ENCODE measurements around the gene ABCA2. TPM values are rescaled to one million over a fixed set of nuclear protein-coding genes. Genes with fewer than 3 reads are reported as not detected.

ABCA2 gene
- total RNA-seq, 1 experiment from 2014 or later, result 19.2 TPM

GRCh38 chr9:136992819-136993369 lies 35.1 kb downstream of the ABCA2 start:
- ChIA-PET POLR2A (interaction anchor here (0.6 to 1.6 kb wide), 3 partner anchors 8 to 27 kb away, joined by 4 to 6 read pairs (median 4); no protein-coding TSS in a partner anchor), CTCF (interaction anchor here (1.1 to 4.8 kb wide), 18 partner anchors 7 to 244 kb away, joined by 3 to 34 read pairs (median 8); partner anchors contain the start of genes AJM1, LCNL1, NPDC1 and SAPCD2)
- no peak for DNase-seq (ENCODE audit: low spot score)
- Mint-ChIP-seq H3K9me3 (peaks cover 9% of the 10 kb centered on the region), H3K27me3 (ENCODE audit: low read depth) (peaks cover 28% of the 10 kb centered on the region), H3K36me3 (no peaks in the 10 kb centered on the region), H3K4me1 (peaks cover 4% of the 10 kb centered on the region; the same call in 1 of the 2 replicates), H3K4me3 (peak overlapping the region; percentile 72), H3K27ac (no peak overlapping the region)
- peak; percentile 45; the same call in 1 of the 2 replicates for TF ChIP-seq ZNF263 (CRISPR knock-in tag; IDR thresholded peaks at IDR 0.05; ENCODE audit: low read depth)
- no peak for TF ChIP-seq ETV6 (CRISPR knock-in tag; IDR thresholded peaks at IDR 0.05)
- TF ChIP-seq MAX (CRISPR knock-in tag; IDR thresholded peaks at IDR 0.05), result peak; percentile 3; the same call in 1 of the 2 replicates
- TF ChIP-seq IRF1 (CRISPR knock-in tag; IDR thresholded peaks at IDR 0.05), result no peak
- no peak for ATAC-seq

- Mint-ChIP-seq H3K4me1 (no peaks in the 10 kb centered on the region; the same call in 1 of the 2 replicates), H3K9me3 (peaks cover 9% of the 10 kb centered on the region), H3K27ac (no peak within 1 kb of the TSS), H3K4me3 (peak within 1 kb of the TSS; percentile 72), H3K27me3 (ENCODE audit: low read depth) (peaks cover 34% of the 10 kb centered on the region), H3K36me3 (no peaks in the 10 kb centered on the region)
- ChIA-PET POLR2A (interaction anchor here (0.6 to 1.6 kb wide), 3 partner anchors 9 to 26 kb away, joined by 4 to 6 read pairs (median 4); no protein-coding TSS in a partner anchor), CTCF (interaction anchor here (0.5 to 4.8 kb wide), 27 partner anchors 8 to 431 kb away, joined by 3 to 34 read pairs (median 4); partner anchors contain the start of genes AJM1, EDF1, ENTPD2 and EXD3)
- DNase-seq (ENCODE audit: low spot score) (peak; percentile 93), ATAC-seq (peak; percentile 90)
- TF ChIP-seq SMAD3 (CRISPR knock-in tag; IDR thresholded peaks at IDR 0.05; ENCODE audit: borderline replicate concordance), result 0 out of 2 replicates have a peak, but pooled peaks have one; percentile 60
- TF ChIP-seq HMGXB4 (CRISPR knock-in tag; IDR thresholded peaks at IDR 0.05), result peak; percentile 44; the same call in 1 of the 2 replicates
- TF ChIP-seq E2F1 (CRISPR knock-in tag; IDR thresholded peaks at IDR 0.05), result no peak
- TF ChIP-seq NFE2L1 (CRISPR knock-in tag; IDR thresholded peaks at IDR 0.05), result no peak
- TF ChIP-seq SP1 (CRISPR knock-in tag; conservative IDR thresholded peaks at IDR 0.05), result peak; percentile 84
- TF ChIP-seq IRF1 (CRISPR knock-in tag; IDR thresholded peaks at IDR 0.05), result 0 out of 2 replicates have a peak, but pooled peaks have one; percentile 44
- TF ChIP-seq GRHL2 (CRISPR knock-in tag; IDR thresholded peaks at IDR 0.05; ENCODE audit: insufficient replicate concordance, severe bottlenecking), result no peak
- TF ChIP-seq MYBL2 (CRISPR knock-in tag; IDR thresholded peaks at IDR 0.05), result peak; percentile 65; the same call in 1 of the 2 replicates
- TF ChIP-seq ZNF263 (CRISPR knock-in tag; IDR thresholded peaks at IDR 0.05; ENCODE audit: low read depth), result no peak
- TF ChIP-seq FOXK1 (CRISPR knock-in tag; IDR thresholded peaks at IDR 0.05), result 0 out of 2 replicates have a peak, but pooled peaks have one; percentile 27
- no peak for TF ChIP-seq KAT7 (CRISPR knock-in tag; IDR thresholded peaks at IDR 0.05; ENCODE audit: borderline replicate concordance)
- peak; percentile 65; the same call in 1 of the 2 replicates for TF ChIP-seq ZBTB43 (CRISPR knock-in tag; IDR thresholded peaks at IDR 0.05)
- TF ChIP-seq FOXP1 (CRISPR knock-in tag; IDR thresholded peaks at IDR 0.05; ENCODE audit: borderline replicate concordance), result peak; percentile 85
- TF ChIP-seq TCF7 (CRISPR knock-in tag; IDR thresholded peaks at IDR 0.05; ENCODE audit: low read depth), result 0 out of 2 replicates have a peak, but pooled peaks have one; percentile 52
- TF ChIP-seq ESRRA (CRISPR knock-in tag; IDR thresholded peaks at IDR 0.05; ENCODE audit: borderline replicate concordance), result no peak; the same call in 1 of the 2 replicates
- no peak for TF ChIP-seq CREM (CRISPR knock-in tag; IDR thresholded peaks at IDR 0.05)
- no peak for TF ChIP-seq FOXP4 (CRISPR knock-in tag; IDR thresholded peaks at IDR 0.05)
- no peak for TF ChIP-seq ZNF219 (CRISPR knock-in tag; IDR thresholded peaks at IDR 0.05; ENCODE audit: borderline replicate concordance)
- TF ChIP-seq CTCF (IDR thresholded peaks at IDR 0.05), result no peak
Measured at GRCh38 chr9:136991993-136992818, 35.8 kb downstream of the ABCA2 start, which contains the start of gene PAXX. PAXX (plus strand) TSS chr9:136992422; CDS start chr9:136992444, 22 bp downstream.
